Ovary (tissue), 3 donors: ENCODE results near the gene FREY1.

Experiments used
- CTCF ChIP-seq, 3 donors: fragments of 450-650 bp in 2 of 3; fragments of 200-600 bp in 1 of 3; IDR thresholded peaks; one replicate each; pipeline versions ENCODE4 v1.5.1 to v1.8.0; 2016 to 2022; ENCODE audit warnings: antibody characterized with exemption in 3 of 3, mild to moderate bottlenecking in 1 of 3
- POLR2A ChIP-seq: fragments of 450-650 bp; IDR thresholded peaks from one replicate; pipeline ENCODE4 v1.6.1; 2017; ENCODE audit warnings: antibody characterized with exemption, mild to moderate bottlenecking, moderate library complexity
- donor health status: DM: no; HTN: no; CAD: no.

- TF ChIP-seq CTCF (IDR thresholded peaks at IDR 0.05) (no peak), POLR2A (no peak)
Measured at GRCh38 chr11:45945397-45945999, 38.4 kb upstream of the FREY1 start.
